T-helper 1 cell treated with Interleukin-12 subunit alpha and Interleukin-12 subunit beta and Interleukin-4 antibody, amounts not matched to agents 30 ng/mL and 1 ng/mL, for 36 hours (primary cell): Measurements from ENCODE around the gene ZNF70. TPM values are rescaled to one million over a fixed set of nuclear protein-coding genes. Genes with fewer than 3 reads are reported as not detected.
"Not testable (repeated sequence)": the region's sequence is repeated elsewhere in the genome, so short reads cannot be mapped to it uniquely, and the experiment has no call there.

Experiments
- intact Hi-C: fragments of 100-400 bp; cut with micrococcal nuclease; formaldehyde crosslinking; loops from one replicate; pipeline ENCODE4 v1.15.1; 2024
- total RNA-seq: library from RNA; stranded (reverse); gene quantifications from 2 replicates; pipeline ENCODE4 v1.2.3, GENCODE V29; 2022

The ZNF70 gene
- total RNA-seq, 1 donor from 2014 or later: 2.5 TPM

DNA sequence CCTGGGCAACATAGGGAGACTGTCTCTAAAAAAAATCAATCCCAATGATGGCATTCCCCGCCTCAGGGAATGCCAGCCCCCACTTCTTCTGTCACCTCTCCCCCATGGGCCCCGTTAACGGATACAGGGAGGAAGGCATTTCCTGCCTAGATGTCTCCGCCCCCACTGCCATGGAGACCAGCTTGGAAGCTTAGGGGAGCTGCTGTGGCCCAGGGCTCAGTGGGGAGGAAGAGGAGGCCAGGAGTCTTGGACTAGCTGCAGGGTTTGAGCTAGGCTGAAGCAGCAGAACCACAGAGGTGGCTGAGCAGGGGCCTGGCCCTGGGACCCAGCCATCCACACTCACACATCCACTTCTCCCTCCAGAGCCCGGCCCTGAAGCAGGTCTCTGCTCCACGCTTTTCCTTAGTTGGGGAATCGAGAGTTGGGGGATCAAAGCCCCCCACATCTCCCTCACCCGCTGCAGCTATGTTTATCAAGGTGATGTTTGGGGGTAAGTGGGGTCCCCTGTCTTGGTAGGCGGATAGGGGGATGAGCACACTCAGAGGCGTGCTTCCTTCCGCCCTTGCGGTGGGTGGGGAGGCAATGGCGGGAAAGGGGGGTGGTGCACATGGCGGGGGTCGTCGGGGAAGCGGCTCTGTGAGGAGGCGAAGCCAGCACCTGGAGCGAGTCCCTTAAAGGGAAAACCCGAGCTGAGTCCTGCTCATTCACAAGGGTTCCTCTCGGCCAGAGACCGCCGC lies 12.1 kb upstream of the ZNF70 start, which contains the start of gene C22orf15:
TSS of gene C22orf15 (plus strand) at position 149 of the 737 bp plus-strand sequence. CDS start at position 466, 317 bp downstream.
- intact Hi-C loops: no loop called here

DNA sequence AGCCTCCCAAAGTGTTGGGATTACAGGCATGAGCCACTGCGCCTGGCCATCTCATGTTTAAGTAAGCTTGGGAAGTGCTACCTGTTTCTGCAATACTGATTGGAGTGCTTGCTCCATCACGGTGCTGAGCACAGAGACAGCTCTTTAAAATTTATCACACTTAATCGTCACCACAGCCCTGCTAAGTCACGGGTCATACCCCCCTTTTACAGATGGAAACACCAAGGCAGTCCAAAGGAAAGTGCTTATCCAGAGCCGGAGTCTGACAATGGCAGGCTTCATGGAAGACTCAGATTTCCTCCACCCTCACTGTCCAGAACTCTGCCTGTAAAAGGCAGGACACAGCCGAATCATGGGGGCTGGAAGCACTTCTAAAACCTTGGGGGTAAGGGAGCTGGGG lies 9.1 kb upstream of the ZNF70 start:
- intact Hi-C loops: no loop called here

DNA sequence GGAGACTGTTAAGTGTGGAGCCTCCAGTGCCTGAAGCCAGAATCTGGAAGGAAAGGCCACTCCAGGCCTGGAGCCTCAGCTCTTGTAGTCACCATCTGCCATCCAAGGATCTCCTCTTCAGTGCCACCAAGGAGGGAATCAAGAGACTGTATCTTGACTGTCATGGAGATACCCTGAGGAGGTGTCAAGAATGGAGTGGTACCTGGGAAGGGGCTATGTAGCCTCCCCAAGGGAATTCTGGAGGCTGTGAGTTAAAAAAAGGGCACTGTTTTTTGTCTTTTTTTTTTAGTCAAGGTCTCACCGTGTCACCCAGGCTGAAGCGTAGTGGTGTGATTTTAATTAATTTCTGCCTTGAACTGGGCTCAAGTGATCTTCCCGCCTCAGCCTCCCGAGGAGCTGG lies 8.7 kb upstream of the ZNF70 start:
- intact Hi-C loops: loop anchor here (10.0 kb wide), 1 partner anchor 225 kb away; no protein-coding TSS in a partner anchor

DNA sequence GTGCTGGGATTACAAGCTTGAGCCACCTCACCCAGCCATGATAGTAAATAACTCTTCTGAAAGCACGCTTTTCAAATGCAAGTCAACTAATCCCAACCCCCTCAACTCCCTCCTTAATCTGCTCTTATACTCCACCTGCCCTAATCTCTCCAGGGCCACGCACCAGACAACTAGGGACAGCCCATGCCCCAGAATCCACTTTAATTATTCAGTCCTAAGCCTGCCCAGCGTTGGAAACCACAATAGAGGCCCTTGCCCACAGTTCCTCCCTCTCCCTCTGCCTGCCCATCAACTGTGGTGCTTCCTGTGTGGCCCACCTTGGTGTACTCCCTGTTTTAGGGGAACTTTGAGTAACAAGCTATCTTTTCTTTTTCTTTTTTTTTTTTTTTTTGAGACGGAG lies 6.0 kb upstream of the ZNF70 start:
- intact Hi-C loops: loop anchor here (10.0 kb wide), 1 partner anchor 222 kb away; no protein-coding TSS in a partner anchor

DNA sequence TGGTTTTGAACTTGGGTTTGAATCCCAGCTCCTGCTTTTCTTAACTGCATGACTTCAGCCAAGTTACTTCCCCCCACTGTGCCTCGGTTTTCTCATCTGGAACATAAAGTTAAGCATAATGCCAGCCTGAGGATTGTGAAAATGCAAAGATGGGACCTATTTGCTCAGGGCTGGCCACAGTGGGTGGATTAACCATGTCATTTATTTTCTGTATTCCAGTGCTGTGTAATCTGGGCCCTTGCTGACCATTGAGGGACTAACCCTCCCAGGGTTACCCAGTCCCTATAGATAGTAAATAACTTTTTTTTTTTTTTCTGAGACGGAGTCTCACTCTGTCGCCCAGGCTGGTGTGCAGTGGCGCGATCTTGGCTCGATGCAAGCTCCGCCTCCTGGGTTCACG lies 4.8 kb upstream of the ZNF70 start:
- intact Hi-C loops: loop anchor here (10.0 kb wide), 1 partner anchor 221 kb away; no protein-coding TSS in a partner anchor

DNA sequence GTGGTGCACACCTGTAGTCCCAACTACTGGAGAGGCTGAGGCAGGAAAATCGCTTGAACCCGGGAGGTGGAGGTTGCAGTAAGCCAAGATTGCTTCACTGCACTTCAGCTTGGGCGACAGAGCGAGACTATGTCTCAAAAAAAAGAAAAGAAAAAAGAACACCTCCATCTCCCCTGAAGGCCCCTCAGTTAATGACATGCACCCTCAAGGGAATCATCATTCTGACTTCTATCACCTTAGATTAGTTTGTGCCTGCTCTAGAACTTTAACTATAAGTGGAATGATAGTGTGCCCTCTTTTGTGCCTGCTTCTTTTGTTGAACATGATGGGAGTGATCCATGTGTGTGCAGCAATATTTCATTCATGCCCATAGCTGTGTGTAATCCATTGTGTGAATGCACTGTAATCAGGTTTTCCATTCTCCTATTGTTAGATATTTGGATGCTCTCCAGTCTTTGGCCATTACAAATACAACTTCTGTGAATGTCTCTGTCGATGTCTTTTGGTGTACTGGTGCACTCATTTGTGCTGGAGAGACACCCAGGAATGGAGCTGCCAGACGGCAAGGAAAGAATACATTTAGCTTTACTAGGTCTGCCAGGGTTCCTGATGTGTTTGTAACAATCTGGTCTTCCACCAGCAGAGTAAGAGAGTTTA lies 4.2 kb upstream of the ZNF70 start:
- intact Hi-C loops: loop anchor here (10.0 kb wide), 1 partner anchor 220 kb away; no protein-coding TSS in a partner anchor

DNA sequence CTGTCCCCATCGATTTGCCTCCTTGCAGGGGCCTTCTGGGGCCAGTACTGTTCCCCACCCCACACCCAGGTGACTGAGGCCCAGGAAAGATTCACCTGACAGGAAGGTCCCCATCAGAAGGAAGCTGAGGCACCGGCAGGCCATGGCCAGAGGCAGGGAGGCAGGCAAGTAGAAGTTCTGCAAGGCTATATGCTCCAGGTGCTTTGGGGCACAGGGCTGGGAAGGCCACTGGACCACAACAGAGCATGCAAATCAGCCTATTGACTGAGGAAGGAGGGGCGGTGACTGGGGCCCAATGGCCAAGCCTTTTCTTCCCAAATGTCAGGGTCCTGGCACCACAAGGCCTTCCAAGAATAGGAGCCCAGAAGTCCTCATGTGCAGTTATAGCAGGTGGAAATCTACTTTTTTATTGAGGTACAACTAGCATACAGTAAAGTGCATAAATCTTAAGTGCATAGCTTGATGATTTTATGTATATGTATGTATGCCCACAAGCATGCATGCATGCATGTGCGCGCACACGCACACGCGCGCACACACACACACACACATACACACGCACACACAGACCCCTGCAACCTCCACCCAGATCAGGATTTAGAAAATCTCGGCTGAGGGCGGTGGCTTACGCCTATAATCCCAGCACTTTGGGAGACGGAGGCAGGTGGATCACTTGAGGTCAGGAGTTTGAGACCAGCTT lies 3.5 kb upstream of the ZNF70 start, which contains the start of gene VPREB3:
TSS of gene VPREB3 (minus strand) at position 206 of the 700 bp plus-strand sequence. CDS start at position 144, 62 bp downstream.
- intact Hi-C loops: loop anchor here (10.0 kb wide), 1 partner anchor 220 kb away; no protein-coding TSS in a partner anchor

DNA sequence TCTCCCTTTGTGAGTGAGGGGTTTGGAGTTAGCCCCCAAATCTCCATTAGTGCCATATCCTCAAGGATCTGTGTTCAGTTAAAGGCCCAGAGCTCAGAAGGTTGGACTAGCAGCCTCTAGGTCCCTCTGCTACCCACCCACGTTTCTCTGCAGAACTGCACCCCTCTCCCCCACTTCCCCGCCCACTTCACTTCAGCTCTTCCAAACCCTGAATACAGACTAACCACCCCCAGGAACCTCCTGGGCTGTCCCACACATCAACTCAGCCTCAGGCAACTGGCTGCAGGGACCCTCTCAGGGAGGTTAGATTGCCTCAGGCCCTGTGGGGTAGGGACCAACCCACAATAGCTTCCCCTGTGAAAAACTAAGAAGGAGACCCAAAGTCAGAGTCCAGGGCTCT lies 2.5 kb upstream of the ZNF70 start:
- intact Hi-C loops: loop anchor here (10.0 kb wide), 1 partner anchor 219 kb away; no protein-coding TSS in a partner anchor

DNA sequence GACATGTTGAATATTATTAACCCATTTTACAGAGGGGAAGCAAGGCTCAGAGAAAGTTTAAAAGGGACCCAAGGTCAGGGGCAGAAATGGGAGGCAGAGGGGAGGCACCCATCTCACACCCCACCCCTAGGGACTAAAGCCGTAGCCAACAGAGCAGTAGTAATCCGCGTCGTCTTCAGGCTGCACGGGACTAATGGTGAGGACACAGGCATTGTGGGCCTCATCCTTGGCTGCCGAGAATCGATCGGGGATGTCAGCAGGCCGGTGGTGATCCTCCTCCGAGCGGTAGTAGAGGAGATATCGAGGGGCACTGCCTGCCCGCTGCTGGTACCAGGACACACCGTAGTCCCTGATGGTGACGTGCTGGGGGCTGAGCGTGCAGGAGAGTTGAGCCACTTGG lies 1.8 kb upstream of the ZNF70 start:
- intact Hi-C loops: loop anchor here (10.0 kb wide), 1 partner anchor 218 kb away; no protein-coding TSS in a partner anchor

DNA sequence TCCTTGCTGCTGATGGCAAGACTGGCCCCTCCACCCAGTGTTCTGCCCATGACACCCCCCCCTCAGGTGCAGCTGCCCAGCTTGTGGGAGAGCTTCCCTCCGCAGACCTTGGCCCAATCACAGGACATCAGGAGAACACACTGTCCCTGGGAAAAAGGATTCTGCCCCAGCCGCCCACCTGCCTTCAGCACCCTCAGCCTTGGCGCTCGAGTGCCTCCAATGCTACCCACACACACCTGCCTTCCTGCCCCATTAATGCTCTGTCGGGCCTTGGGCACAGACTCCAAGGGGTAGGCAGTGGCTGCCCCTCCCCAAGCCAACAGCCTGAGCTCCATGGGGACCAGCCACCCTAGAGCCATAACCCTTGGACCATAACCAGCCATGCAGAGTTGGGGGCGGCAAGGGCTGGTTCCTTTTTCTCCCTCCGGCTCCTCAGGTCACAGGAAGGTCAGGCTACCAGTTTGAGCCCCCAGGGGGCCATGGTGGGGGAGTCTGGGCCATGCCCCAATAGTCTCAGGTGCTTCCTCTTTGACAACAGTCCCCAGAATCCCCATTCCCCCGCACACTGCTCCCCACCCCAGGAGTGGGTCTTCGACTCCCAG lies 1.3 kb upstream of the ZNF70 start:
- intact Hi-C loops: loop anchor here (10.0 kb wide), 1 partner anchor 217 kb away; no protein-coding TSS in a partner anchor

DNA sequence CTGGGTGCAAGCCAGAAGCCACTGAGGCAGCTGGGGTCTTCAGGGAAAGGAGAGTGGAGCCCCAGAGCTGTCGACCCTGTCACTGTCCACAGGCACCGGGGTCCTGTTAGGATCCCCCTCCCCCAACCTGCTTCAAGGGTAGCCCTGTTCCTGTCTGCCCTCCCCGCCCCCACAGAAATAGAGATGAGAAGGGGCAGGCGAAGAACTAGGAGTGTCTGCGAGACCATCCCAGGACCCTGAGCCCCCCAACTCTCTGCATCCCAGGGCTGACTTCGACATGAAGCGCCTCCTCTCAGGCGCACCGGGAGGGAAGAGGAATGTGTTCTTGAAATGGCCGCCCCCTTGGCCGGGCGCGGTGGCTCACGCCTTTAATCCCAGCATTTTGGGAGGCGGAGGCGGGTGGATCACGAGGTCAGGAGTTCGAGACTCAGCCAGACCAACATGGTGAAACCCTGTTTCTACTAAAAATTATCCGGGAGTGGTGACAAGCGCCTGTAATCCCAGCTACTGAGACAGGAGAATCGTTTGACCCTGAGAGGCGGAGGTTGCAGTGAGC lies 607 bp upstream of the ZNF70 start:
- intact Hi-C loops: loop anchor here (1.0 to 10.0 kb wide), 8 partner anchors 17 to 217 kb away; partner anchors contain the start of genes DERL3, MIF and MMP11

DNA sequence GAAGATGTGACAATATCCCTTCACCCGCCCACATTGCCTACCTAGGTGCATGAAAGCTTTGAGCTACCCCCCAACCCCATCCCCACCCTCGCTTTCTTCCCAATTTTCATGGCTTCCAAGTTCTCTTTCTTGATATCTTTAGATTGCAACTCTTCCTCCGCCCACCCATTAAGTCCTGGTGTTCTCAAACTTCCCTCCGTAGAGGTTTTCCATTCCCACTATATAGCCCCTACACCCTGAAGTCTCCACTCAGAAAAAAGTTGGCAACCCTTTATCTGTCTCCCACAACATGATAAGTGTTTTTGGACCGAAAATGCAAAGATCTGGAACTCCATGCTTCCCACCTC lies 572 bp downstream of the ZNF70 start:
- intact Hi-C loops: loop anchor here (10.0 kb wide), 1 partner anchor 216 kb away; no protein-coding TSS in a partner anchor

DNA sequence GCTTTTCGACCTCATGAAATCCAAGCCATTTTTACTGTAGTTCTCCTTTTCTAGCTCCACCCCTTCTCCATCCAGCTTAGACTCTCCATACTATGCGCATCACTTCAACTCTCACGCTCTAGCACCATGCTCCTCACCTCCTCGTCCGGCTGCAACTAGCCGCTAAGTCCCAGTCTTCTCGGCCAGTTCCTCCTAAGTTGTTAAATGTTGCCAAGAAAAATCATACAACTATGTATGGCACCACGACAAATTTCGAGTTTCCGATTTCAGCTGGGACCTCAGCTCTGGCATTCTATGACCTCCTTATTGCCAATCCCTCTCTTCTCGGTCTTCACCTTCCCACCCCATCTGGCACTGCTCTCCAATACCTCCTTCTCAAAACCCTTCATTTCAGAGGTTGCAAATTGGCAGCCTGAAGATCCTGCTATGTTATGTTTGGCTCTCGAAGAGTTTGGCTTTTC lies 1.0 kb downstream of the ZNF70 start:
- intact Hi-C loops: loop anchor here (10.0 kb wide), 1 partner anchor 215 kb away; no protein-coding TSS in a partner anchor

DNA sequence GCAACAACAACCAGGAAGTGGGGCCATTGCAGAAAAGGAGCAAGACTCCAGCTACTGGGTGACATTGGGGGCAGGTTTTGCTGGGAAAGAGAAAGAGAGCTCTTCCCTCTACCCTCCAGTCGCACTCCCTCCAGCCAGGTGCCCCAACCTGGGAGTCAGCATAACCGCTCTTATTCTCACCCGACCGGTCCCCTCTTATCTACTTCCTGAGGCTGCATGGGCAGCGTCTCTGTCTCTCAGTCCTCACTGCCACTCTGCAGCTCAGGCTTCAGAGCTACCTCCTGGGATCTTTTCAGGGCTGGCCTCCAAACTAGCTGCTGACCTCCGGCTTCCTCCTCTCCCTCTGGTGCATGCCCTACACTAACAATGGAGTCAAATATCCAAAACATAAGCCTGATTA lies 5.1 kb downstream of the ZNF70 start:
- intact Hi-C loops: no loop called here

DNA sequence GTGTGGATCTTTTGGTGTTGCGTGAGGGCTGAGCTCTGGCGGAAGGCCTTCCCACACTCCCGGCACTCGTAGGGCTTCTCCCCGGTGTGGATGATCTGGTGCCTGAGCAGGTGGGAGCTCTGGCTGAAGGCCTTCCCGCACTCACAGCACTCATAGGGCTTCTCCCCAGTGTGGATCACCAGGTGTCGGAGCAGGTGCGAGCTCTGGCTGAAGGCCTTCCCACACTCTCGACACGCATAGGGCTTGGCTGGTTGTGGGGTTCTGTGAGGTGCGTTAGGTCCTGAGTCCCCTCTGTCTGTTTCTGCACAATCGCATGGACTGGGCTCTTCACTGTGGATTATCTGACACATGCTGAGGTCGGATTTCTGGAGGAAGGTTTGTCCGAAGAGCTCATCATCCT lies 6.4 kb downstream of the ZNF70 start:
- intact Hi-C loops: no loop called here

DNA sequence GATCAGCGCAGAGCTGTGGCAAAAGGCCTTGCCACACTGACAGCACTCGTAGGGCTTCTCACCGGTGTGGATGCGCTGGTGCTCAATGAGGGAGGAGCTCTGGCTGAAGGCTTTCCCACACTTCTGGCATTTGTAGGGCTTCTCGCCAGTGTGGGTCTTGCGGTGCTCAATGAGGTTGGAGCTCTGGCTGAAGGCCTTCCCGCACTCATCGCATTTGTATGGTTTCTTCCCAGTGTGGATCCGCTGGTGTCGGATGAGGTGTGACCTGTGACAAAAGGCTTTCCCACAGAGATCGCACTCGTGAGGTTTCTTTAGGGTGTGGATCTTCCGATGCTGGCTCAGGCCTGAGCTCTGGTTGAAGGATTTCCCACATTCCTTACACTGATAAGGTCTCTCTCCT lies 6.9 kb downstream of the ZNF70 start:
- intact Hi-C loops: no loop called here

DNA sequence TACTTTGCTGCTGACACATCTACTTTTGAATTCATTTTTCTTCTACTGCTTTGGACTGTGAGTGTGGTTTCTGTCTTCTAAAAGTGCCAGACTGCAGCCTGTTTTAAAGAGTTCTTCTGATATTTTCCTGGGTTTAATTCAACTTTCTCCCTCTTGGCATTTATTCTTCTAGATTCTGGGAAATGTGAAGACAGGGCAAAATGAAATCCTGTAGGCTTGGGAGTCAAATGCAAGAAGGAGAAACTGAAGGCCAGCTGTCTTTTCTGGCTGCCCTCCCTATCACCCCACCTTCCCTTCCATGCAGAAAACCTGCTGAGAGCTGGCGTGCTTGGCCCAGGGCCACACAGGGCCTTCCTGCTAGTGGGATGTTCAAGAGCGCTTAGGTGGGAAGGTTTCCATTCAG lies 7.6 kb downstream of the ZNF70 start:
- intact Hi-C loops: no loop called here

DNA sequence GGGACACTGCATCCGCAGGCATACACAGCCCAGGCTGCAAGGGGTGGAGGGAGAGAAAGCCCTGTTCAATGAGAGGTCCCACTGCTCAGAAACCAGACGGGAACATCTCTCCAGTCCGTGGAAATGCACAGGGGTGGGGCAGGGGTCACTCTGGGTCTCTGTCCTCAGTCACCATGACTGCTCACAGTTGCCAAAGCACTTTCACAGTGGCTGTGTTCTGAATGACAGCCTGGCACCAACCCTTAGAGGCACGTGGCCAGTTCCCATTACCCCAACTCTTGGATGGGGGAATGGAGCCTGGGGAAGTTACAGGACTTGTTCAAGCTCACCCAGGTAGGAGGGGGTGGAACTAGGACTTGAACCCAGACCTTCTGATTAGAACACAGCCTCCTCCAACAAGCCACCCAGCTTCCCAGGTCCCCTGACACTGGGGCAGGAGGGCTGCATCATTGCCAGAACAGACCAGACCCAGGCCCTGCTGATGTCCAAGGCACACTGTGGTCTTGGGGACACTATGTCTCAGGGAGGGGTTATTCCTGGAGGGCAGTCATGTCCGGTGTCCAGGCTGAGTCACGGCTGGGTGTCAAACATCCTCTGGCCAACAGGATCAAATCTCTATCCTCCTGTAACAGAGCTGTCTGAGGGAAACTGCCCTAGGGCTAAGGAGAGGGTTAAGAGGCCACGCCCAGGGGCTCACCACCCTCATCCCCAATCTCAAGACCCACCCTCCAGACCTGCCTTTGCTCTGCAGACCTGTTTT lies 8.2 kb downstream of the ZNF70 start:
- intact Hi-C loops: no loop called here

DNA sequence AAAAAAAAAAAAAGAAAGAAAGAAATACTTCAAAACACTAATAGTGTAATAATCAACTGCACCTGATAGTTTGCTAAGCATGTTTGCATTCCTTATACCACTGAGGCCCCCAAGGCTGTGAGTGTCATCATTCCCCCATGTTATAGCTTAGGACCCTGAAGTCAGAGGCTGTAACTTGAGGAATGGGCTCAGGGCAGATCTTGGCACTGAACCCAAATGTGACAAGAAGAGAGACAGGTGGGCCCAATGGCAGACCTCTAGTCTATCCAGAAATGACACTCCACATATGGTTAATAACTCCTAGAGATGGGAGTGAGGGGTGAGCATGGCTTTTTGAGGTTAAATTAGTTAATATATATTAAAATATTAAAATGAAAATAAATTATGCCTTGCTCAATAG lies 13.2 kb downstream of the ZNF70 start:
- intact Hi-C loops: no loop called here

DNA sequence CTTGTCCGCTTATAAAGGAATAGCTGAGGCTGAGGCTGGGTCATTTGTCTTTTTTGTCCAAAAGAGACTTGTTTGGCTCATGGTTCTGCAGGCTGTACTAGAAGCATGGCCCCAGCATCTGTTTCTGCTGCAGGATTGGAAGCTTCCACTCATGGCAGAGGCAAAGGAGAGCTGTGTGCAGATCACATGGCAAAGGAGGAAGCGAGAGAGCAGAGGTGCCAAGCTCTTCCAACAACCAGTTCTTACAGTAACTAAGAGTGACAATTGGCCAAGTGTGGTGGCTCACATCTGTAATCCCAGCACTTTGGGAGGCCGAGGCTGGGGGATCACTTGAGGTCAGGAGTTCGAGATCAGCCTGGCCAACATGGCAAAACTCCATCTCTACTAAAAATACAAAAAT lies 22.8 kb downstream of the ZNF70 start:
- intact Hi-C loops: not testable (repeated sequence)
